NCI-H69 (cell line): ENCODE results near the gene TOMM5.
A peak's percentile ranks its signal among the peaks of the same experiment; 100 is the strongest.

Source experiments
- DNase-seq: peaks from one replicate; lab custom pipeline; 2025; lab: John Stamatoyannopoulos, UW

TOMM5 gene

DNA sequence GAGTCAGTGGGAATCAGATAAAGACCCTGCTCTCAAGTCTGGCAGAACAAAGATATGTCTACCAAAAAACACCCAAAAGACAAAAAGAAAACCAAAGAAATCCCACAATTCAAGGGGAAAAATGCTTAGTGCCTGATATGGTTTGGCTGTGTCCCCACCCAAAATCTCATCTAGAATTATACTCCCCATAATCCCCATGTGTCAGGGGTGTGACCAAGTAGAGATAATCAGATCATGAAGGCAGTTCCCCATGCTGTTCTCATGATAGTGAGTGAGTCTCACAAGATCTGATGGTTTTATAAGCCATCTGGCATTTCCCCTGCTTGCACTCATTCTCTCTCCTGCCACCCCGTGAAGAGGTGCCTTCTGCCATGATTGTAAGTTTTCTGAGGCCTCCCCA lies 29.6 kb downstream of the TOMM5 start:
- DNase-seq: no peak

GRCh38 chr9:37561682-37562081 lies 30.7 kb downstream of the TOMM5 start:
- DNase-seq: no peak

DNA sequence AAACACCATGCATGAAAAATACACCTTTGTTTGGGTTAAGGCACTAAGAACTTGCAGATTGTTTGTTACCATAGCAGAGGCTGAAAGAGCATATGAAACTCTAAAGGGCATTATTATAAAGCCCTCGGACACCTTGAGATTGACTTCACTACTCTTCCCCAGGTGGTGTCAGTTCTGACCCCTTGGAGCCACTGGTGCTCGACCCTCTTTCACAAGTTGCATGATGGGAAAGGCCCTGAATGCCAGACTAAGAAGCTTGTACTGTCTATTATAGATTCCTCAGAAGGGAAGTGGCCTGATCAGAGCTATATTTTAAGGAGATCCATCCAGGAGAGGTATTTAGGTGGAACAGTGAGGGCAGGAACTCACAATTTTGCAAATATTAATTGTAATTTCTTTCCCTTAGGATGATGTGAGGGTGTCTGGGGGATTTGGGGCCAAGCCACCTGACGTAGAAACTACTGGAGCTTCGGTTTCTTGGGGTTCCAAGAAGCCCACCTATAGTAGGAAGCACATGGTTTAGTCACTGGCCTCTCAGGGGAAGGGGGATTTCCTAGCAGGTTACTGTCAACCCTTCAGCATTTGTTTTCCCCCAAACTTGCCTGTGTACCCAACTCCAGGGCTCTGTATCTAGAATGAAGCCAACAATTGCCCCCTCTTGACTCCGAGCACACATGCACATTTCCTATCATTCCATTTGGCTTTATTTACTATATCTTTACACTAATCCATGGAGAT lies 32.4 kb downstream of the TOMM5 start:
- DNase-seq: no peak

DNA sequence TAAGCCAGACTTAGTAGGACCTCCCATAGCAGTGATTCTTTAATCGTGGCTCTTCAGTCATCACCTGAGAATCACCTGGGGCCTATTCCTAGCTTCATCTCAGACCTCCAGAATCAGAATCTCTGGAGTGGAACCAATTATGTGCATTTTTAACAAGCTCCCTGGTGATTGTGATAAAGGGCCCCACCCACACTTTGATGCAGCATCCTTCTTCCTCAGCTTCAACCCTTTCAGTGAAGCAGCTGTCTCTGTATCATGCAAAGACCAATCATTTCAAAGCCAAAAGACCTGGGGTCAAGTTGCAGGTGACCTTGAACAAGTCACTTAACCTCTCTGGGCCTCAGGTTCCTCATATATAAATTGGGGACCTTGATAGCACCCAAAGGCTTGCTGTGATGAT lies 33.3 kb downstream of the TOMM5 start:
- no peak for DNase-seq

DNA sequence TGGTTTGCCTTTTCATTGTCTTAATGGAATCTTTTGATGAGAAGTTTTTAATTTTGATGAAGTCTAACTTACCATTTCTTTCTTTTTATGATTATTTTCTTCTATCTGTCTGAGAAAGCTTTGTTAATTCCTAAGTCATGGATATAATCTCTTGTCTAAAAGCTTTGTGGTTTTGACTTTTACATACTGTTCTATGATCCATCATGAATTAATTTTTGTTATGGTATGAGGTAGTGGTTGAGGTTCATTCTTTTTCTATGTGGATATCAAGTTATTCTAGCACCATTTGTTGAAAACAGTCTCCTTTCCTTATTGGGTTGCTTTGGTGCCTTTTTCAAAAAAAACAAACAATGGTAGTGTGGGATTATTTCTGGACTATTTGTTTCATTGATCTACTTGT lies 36.6 kb downstream of the TOMM5 start:
- DNase-seq: no peak

GRCh38 chr9:37554318-37554717 lies 38.1 kb downstream of the TOMM5 start:
- DNase-seq: no peak

DNA sequence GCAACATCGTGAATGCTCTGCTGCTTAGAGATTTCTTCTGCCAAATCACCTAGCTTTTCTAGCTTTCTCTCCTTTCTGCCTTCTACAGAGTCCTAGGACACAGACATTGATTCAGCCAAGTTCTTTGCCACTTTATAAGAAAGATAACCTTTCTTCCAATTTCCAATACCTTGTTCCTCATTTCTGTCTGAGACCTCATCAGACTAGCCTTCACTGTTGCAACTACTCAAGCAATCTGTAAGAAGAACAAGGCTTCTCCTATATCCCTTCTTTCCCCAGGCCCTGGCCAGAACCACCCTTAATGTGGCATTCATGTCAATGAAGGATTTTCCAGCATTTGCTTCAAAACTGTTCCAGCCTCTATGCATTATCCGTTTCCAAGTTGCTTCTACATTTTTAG lies 40.5 kb downstream of the TOMM5 start:
- DNase-seq: no peak

GRCh38 chr9:37551468-37551867 lies 40.9 kb downstream of the TOMM5 start:
- no peak for DNase-seq

DNA sequence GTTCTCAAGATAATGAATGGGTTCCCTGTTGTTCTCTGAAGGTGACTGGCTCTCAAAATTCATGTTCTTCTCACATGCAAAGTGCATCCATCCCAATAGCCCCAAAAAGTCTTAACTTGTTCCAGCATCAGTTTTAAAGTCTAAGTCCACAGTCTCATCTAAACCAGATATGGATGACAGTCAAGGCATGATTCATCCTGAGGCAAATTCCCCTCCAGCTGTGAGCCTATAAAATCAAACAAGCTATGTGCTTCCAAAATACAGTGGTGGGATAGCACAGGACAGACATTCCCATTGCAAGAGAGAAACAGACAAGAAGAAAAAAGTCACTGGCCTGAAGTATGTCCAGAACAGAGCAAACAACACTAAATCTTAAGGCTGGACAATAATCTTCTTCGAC lies 41.6 kb downstream of the TOMM5 start:
- DNase-seq: no peak

- DNase-seq: no peak
Measured at GRCh38 chr9:37549527-37549926, 42.9 kb downstream of the TOMM5 start.

GRCh38 chr9:37547328-37547878 lies 45.0 kb downstream of the TOMM5 start:
- no peak for DNase-seq

GRCh38 chr9:37543468-37543867 lies 48.9 kb downstream of the TOMM5 start:
- DNase-seq: no peak

- DNase-seq: no peak
Measured at GRCh38 chr9:37542895-37543294, 49.5 kb downstream of the TOMM5 start.

- DNase-seq: no peak
Measured at GRCh38 chr9:37542488-37542887, 49.9 kb downstream of the TOMM5 start.

GRCh38 chr9:37541465-37541864 lies 50.9 kb downstream of the TOMM5 start:
- no peak for DNase-seq

GRCh38 chr9:37540634-37541033 lies 51.8 kb downstream of the TOMM5 start:
- DNase-seq: peak; percentile 31

GRCh38 chr9:37539634-37540033 lies 52.8 kb downstream of the TOMM5 start:
- no peak for DNase-seq
